A549 (cell line): ENCODE data around the gene QRICH1.

Experiments
- CBX8 ChIP-seq: fragments of 200-600 bp; sonication (generic); IDR thresholded peaks from 2 replicates; pipeline ENCODE4 v1.6.1; 2016
- CHD2 ChIP-seq: fragments of 150-350 bp; IDR thresholded peaks from 2 replicates; pipeline ENCODE4 v1.6.1; 2014; ENCODE audit warnings: low read length; ENCODE audit not compliant: partially characterized antibody
- EP300 ChIP-seq, 2 experiments: fragments of >200 bp; sonication (Bioruptor Twin); formaldehyde crosslinking; IDR thresholded peaks; 2 replicates in 1 of 2; 3 replicates in 1 of 2; pipeline ENCODE4 v1.6.1; 2016 to 2017
- HOXB13 ChIP-seq: fragments of 250-450 bp; sonication (Bioruptor Pico); IDR thresholded peaks from 2 replicates; pipeline ENCODE4 v1.5.0; 2020; ENCODE audit warnings: low read depth, mild to moderate bottlenecking, moderate library complexity
- KDM5A ChIP-seq: fragments of 200-600 bp; sonication (generic); IDR thresholded peaks from 2 replicates; pipeline ENCODE4 v1.6.1; 2016; ENCODE audit warnings: antibody characterized with exemption, mild to moderate bottlenecking
- NR3C1 ChIP-seq: fragments of >200 bp; sonication (Bioruptor Twin); formaldehyde crosslinking; IDR thresholded peaks from 3 replicates; pipeline ENCODE4 v1.6.1; 2017
- POLR2A ChIP-seq: IDR thresholded peaks from 2 replicates; pipeline ENCODE4 v1.6.1; 2012; ENCODE audit warnings: mild to moderate bottlenecking, low read length
- POLR2AphosphoS2 ChIP-seq: conservative IDR thresholded peaks from 2 replicates; pipeline ENCODE4 v1.6.1; 2012; ENCODE audit warnings: low read length, improper control_type of control experiment, inconsistent platforms
- RNF2 ChIP-seq: fragments of 200-600 bp; sonication (generic); IDR thresholded peaks from 2 replicates; pipeline ENCODE4 v1.6.1; 2016; ENCODE audit warnings: low read depth, mild to moderate bottlenecking, antibody characterized with exemption, moderate library complexity, borderline replicate concordance
- SREBF2 ChIP-seq: fragments of 450-650 bp; IDR thresholded peaks from 2 replicates; pipeline ENCODE4 v1.6.1; 2014; ENCODE audit warnings: mild to moderate bottlenecking, moderate library complexity
- ZNF302 ChIP-seq: fragments of 250-450 bp; sonication (Bioruptor Pico); IDR thresholded peaks from 2 replicates; pipeline ENCODE4 v1.9.0; 2021; ENCODE audit warnings: inconsistent platforms, mild to moderate bottlenecking, moderate library complexity
- TF ChIP-seq, protein P1 (sequence below): fragments of >200 bp; sonication (Bioruptor Twin); formaldehyde crosslinking; IDR thresholded peaks from 3 replicates; pipeline ENCODE4 v1.6.1; 2016
- TF ChIP-seq, protein P2 (sequence below): fragments of >200 bp; sonication (Bioruptor Twin); formaldehyde crosslinking; IDR thresholded peaks from 3 replicates; pipeline ENCODE4 v1.5.1; 2016
- TF ChIP-seq, protein P3 (sequence below): fragments of 200-600 bp; sonication (generic); IDR thresholded peaks from 2 replicates; pipeline ENCODE4 v1.6.1; 2016; ENCODE audit warnings: antibody characterized with exemption, mild to moderate bottlenecking, moderate library complexity

DNA sequence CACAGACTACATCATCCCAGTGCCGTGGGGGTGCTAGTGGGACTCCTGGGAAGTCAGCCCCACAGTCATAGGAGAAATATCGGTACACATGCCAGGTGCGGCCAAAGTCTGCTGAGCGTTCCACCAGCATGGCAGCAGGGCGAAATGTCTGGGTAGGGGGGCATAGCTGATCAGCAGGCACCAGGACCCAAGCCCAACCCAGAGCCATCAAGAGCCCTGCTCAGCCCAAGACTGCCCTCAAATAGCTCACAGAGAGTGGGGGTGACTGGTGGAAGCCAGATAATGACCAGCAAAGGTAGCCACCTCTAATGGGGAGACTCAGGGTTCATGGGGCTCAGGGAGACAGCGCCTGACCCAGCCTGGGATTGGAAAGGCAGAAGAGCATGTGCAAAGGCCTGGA, 37.7 kb upstream of the QRICH1 start:
- TF ChIP-seq, protein P1, sequence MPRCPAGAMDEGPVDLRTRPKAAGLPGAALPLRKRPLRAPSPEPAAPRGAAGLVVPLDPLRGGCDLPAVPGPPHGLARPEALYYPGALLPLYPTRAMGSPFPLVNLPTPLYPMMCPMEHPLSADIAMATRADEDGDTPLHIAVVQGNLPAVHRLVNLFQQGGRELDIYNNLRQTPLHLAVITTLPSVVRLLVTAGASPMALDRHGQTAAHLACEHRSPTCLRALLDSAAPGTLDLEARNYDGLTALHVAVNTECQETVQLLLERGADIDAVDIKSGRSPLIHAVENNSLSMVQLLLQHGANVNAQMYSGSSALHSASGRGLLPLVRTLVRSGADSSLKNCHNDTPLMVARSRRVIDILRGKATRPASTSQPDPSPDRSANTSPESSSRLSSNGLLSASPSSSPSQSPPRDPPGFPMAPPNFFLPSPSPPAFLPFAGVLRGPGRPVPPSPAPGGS: no peak
- TF ChIP-seq, protein P2, sequence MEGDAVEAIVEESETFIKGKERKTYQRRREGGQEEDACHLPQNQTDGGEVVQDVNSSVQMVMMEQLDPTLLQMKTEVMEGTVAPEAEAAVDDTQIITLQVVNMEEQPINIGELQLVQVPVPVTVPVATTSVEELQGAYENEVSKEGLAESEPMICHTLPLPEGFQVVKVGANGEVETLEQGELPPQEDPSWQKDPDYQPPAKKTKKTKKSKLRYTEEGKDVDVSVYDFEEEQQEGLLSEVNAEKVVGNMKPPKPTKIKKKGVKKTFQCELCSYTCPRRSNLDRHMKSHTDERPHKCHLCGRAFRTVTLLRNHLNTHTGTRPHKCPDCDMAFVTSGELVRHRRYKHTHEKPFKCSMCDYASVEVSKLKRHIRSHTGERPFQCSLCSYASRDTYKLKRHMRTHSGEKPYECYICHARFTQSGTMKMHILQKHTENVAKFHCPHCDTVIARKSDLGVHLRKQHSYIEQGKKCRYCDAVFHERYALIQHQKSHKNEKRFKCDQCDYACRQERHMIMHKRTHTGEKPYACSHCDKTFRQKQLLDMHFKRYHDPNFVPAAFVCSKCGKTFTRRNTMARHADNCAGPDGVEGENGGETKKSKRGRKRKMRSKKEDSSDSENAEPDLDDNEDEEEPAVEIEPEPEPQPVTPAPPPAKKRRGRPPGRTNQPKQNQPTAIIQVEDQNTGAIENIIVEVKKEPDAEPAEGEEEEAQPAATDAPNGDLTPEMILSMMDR: no peak
- TF ChIP-seq POLR2A: no peak
- TF ChIP-seq SREBF2: no peak
- TF ChIP-seq ZNF302 (CRISPR knock-in tag): no peak
- no peak for TF ChIP-seq CBX8
- no peak for TF ChIP-seq KDM5A
- TF ChIP-seq POLR2AphosphoS2: no peak
- no peak for TF ChIP-seq RNF2
- no peak for TF ChIP-seq EP300 (IDR thresholded peaks at IDR 0.05)
- TF ChIP-seq NR3C1: no peak
- TF ChIP-seq, protein P3, sequence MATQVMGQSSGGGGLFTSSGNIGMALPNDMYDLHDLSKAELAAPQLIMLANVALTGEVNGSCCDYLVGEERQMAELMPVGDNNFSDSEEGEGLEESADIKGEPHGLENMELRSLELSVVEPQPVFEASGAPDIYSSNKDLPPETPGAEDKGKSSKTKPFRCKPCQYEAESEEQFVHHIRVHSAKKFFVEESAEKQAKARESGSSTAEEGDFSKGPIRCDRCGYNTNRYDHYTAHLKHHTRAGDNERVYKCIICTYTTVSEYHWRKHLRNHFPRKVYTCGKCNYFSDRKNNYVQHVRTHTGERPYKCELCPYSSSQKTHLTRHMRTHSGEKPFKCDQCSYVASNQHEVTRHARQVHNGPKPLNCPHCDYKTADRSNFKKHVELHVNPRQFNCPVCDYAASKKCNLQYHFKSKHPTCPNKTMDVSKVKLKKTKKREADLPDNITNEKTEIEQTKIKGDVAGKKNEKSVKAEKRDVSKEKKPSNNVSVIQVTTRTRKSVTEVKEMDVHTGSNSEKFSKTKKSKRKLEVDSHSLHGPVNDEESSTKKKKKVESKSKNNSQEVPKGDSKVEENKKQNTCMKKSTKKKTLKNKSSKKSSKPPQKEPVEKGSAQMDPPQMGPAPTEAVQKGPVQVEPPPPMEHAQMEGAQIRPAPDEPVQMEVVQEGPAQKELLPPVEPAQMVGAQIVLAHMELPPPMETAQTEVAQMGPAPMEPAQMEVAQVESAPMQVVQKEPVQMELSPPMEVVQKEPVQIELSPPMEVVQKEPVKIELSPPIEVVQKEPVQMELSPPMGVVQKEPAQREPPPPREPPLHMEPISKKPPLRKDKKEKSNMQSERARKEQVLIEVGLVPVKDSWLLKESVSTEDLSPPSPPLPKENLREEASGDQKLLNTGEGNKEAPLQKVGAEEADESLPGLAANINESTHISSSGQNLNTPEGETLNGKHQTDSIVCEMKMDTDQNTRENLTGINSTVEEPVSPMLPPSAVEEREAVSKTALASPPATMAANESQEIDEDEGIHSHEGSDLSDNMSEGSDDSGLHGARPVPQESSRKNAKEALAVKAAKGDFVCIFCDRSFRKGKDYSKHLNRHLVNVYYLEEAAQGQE: no peak
- no peak for TF ChIP-seq CHD2
- TF ChIP-seq HOXB13 (CRISPR knock-in tag): no peak
